Upper lobe of left lung (tissue), 6 donors: ENCODE results near the gene MRPL22. TPM values are rescaled to one million over a fixed set of nuclear protein-coding genes. Genes with fewer than 3 reads are reported as not detected.

Experiments
- ATAC-seq, 2 donors: fragments of 200-7000 bp; cut with Tn5 transposase; one replicate each; pipeline ENCODE4 v1.9.1; 2022; ENCODE audit warnings: mild to moderate bottlenecking in 2 of 2, moderate library complexity in 2 of 2; ENCODE audit not compliant: low FRiP score in 2 of 2
- DNase-seq, 2 donors: peaks; one replicate each; pipeline ENCODE4 v3.0.0-alpha.2; 2019 to 2020
- H3K27ac ChIP-seq, 4 donors: fragments of 200-600 bp; sonication (generic); one replicate each; pipeline ENCODE4 v1.5.1; 2016 to 2019
- H3K27me3 ChIP-seq, 4 donors: fragments of 200-600 bp; sonication (generic); one replicate each; pipeline ENCODE4 v1.5.1; 2017 to 2019
- H3K36me3 ChIP-seq, 4 donors: fragments of 200-600 bp; sonication (generic); one replicate each; pipeline ENCODE4 v1.5.1; 2016 to 2019
- H3K4me1 ChIP-seq, 4 donors: fragments of 200-600 bp; sonication (generic); one replicate each; pipeline ENCODE4 v1.5.1; 2018 to 2019
- H3K4me3 ChIP-seq, 4 donors: fragments of 200-600 bp; sonication (generic); one replicate each; pipeline ENCODE4 v1.5.1; 2017 to 2019; ENCODE audit warnings: mild to moderate bottlenecking in 2 of 4, moderate library complexity in 1 of 4
- H3K9me3 ChIP-seq, 4 donors: fragments of 200-600 bp; sonication (generic); one replicate each; pipeline ENCODE4 v1.5.1; 2018 to 2019
- CTCF ChIP-seq, 6 experiments: fragments of 450-650 bp in 4 of 6; fragments of 200-600 bp in 2 of 6; sonication (generic) in 2 of 6; IDR thresholded peaks; one replicate each; pipeline ENCODE4 v1.5.1; 2016 to 2019; ENCODE audit warnings: antibody characterized with exemption in 6 of 6
- EP300 ChIP-seq, 4 donors: sonication (generic); formaldehyde crosslinking; IDR thresholded peaks; one replicate each; pipeline ENCODE4 v1.5.1; 2017; ENCODE audit warnings: antibody characterized with exemption in 4 of 4, control low read depth in 2 of 4
- POLR2A ChIP-seq, 4 donors: fragments of 450-650 bp; IDR thresholded peaks; one replicate each; pipeline ENCODE4 v1.5.1; 2016 to 2017; ENCODE audit warnings: antibody characterized with exemption in 4 of 4, mild to moderate bottlenecking in 2 of 4
- POLR2AphosphoS5 ChIP-seq, 2 donors: sonication (generic); formaldehyde crosslinking; IDR thresholded peaks; one replicate each; pipeline ENCODE4 v1.5.1; 2017; ENCODE audit warnings: antibody characterized with exemption in 2 of 2
- WGBS, 2 donors: methylation state at CpG; one replicate each; pipeline ENCODE4 v1.1.5; 2017 to 2018; 5-methylcytosine and 5-hydroxymethylcytosine counted together
- total RNA-seq, 6 donors: library from RNA; depleted of rRNA in 4 of 6; stranded (reverse); fragments of >200 nt in 4 of 6; gene quantifications; one replicate each; pipeline versions ENCODE4 v1.1.0 to v1.2.1, GENCODE V29; 2016 to 2021
- donor health status: DM: no; HTN: no; CAD: no; lungs with moderate emphysema.
- donor health status: DM: no; HTN: yes; CAD: no; lungs with severe emphysema.

MRPL22 gene
- total RNA-seq, 6 donors from 2014 or later = 7.3 to 34.0 (median 30.3) TPM

DNA sequence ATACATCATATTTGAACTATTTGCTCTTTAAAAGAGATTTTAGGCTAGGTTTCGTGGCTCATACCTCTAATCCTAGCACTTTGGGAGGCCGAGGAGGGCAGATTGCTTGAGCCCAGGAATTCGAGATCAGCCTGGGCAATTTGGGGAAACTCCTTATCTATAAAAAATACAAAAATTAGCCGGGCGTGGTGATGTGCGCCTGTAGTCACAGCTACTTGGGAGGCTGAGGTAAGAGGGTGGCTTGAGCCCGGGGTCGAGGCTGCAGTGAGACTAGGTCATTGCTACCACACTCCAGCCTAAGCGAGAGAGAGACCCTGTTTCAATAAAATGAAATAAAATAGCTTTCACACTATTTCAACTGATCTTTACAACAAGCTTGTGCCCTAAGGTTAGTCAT, 500 bp upstream of the MRPL22 start:
- Histone ChIP-seq H3K4me1 (peaks cover 29 to 42% (median 34%) of the 10 kb centered on the region in 4 donors), H3K36me3 (peaks cover 0 to 11% (median 0%) of the 10 kb centered on the region in 4 donors), H3K27me3 (no peaks in the 10 kb centered on the region), H3K9me3 (no peaks in the 10 kb centered on the region), H3K27ac (peak overlapping the region; percentile 69 to 85 (median 84)), H3K4me3 (peak overlapping the region in 3 of 4 donors; percentile 59 to 88 (median 83))
- ATAC-seq (no peak), DNase-seq (no peak)
- WGBS, 2 donors = 83 to 85% methylated on average over 9 of the region's 9 CpGs
- TF ChIP-seq POLR2A (IDR thresholded peaks at IDR 0.05) = no peak
- no peak for TF ChIP-seq CTCF (IDR thresholded peaks at IDR 0.05)
- TF ChIP-seq EP300 (IDR thresholded peaks at IDR 0.05) = no peak
- TF ChIP-seq POLR2AphosphoS5 (IDR thresholded peaks at IDR 0.05) = no peak

GRCh38 chr5:154943527-154943926, 2.7 kb downstream of the MRPL22 start:
- 88% methylated on average over 5 of the region's 5 CpGs for WGBS, 2 donors
- Histone ChIP-seq H3K9me3 (no peaks in the 10 kb centered on the region), H3K27me3 (no peaks in the 10 kb centered on the region), H3K4me1 (peaks cover 22 to 41% (median 26%) of the 10 kb centered on the region in 4 donors), H3K36me3 (peaks cover 0 to 5% (median 0%) of the 10 kb centered on the region in 4 donors), H3K4me3 (no peak overlapping the region), H3K27ac (no peak overlapping the region)
- TF ChIP-seq EP300 (IDR thresholded peaks at IDR 0.05) (no peak), CTCF (IDR thresholded peaks at IDR 0.05) (no peak), POLR2A (IDR thresholded peaks at IDR 0.05) (no peak), POLR2AphosphoS5 (IDR thresholded peaks at IDR 0.05) (no peak)
- ATAC-seq (no peak), DNase-seq (no peak)

DNA sequence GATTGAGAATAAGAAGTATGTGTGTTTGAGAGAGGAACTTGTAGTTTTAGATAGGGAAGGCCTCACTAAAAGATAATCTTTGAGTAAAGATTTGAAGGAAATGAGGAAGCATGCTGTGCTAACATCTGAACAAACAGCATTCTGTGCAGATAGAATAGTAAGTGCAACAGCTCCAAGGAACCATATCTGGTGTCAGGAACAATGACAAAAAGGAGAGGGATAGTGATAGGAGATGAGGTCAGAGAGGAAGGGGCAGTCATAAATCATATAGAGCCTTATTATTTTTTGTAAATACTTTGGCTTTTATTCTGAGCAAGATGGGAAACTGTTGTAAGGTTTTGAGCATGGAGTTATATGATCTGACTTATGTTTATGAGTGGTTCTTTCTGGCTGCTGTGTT, 3.8 kb downstream of the MRPL22 start:
- no peak for DNase-seq
- Histone ChIP-seq H3K27me3 (no peaks in the 10 kb centered on the region), H3K36me3 (peaks cover 0 to 5% (median 0%) of the 10 kb centered on the region in 4 donors), H3K4me3 (no peak overlapping the region), H3K27ac (no peak overlapping the region), H3K4me1 (peaks cover 22 to 37% (median 24%) of the 10 kb centered on the region in 4 donors), H3K9me3 (no peaks in the 10 kb centered on the region)
- ATAC-seq = no peak
- no peak for TF ChIP-seq CTCF (IDR thresholded peaks at IDR 0.05)
- TF ChIP-seq EP300 (IDR thresholded peaks at IDR 0.05) = no peak
- TF ChIP-seq POLR2A (IDR thresholded peaks at IDR 0.05) = no peak
- no peak for TF ChIP-seq POLR2AphosphoS5 (IDR thresholded peaks at IDR 0.05)

GRCh38 chr5:154945695-154946301, 4.9 kb downstream of the MRPL22 start:
- TF ChIP-seq CTCF (IDR thresholded peaks at IDR 0.05) (peak; percentile 28 to 70 (median 50)), POLR2A (IDR thresholded peaks at IDR 0.05) (no peak)
- H3K4me3 ChIP-seq = no peak overlapping the region
- DNase-seq (no peak), ATAC-seq (no peak)
- WGBS, 2 donors = 90 to 93% methylated on average over 2 of the region's 2 CpGs
- H3K4me1 ChIP-seq = peaks cover 22 to 31% (median 22%) of the 10 kb centered on the region in 4 donors
- H3K27ac ChIP-seq = peak overlapping the region in 1 of 4 donors; percentile 61
- no peaks in the 10 kb centered on the region for H3K9me3 ChIP-seq
- peaks cover 0 to 5% (median 0%) of the 10 kb centered on the region in 4 donors for H3K36me3 ChIP-seq
- no peaks in the 10 kb centered on the region for H3K27me3 ChIP-seq

DNA sequence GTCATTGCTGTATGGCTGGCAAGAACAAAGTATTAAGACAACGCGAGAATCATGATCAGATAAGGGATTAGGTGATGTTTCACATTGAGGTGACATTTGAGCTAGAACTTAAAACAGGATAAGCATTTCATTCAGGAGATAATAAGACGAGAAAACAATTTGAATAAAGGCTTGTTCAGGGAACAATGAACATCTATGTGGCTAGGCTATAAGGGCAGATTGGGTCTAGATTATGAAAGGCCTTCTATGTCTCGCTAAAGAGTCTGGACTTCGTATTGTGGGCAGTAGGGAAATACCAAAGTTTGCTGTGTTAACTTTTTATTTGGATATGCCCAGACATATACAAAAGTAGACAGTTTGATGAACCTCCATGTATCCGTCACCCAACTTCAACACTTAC, 6.9 kb downstream of the MRPL22 start:
- DNase-seq = no peak
- Histone ChIP-seq H3K9me3 (no peaks in the 10 kb centered on the region), H3K27me3 (no peaks in the 10 kb centered on the region), H3K4me1 (peaks cover 10 to 16% (median 13%) of the 10 kb centered on the region in 4 donors), H3K27ac (no peak overlapping the region), H3K36me3 (peaks cover 0 to 5% (median 0%) of the 10 kb centered on the region in 4 donors), H3K4me3 (no peak overlapping the region)
- TF ChIP-seq EP300 (IDR thresholded peaks at IDR 0.05) = no peak
- TF ChIP-seq CTCF (IDR thresholded peaks at IDR 0.05) = no peak
- TF ChIP-seq POLR2A (IDR thresholded peaks at IDR 0.05) = no peak
- TF ChIP-seq POLR2AphosphoS5 (IDR thresholded peaks at IDR 0.05) = no peak
- ATAC-seq = no peak
- 83 to 88% methylated on average over 6 of the region's 6 CpGs for WGBS, 2 donors
